Ovary (tissue), 3 donors: Measurements from ENCODE around the gene MYO9B.

Experiments used
- CTCF ChIP-seq, 3 donors: fragments of 450-650 bp in 2 of 3; fragments of 200-600 bp in 1 of 3; IDR thresholded peaks; one replicate each; pipeline versions ENCODE4 v1.5.1 to v1.8.0; 2016 to 2022; ENCODE audit warnings: antibody characterized with exemption in 3 of 3, mild to moderate bottlenecking in 1 of 3
- POLR2A ChIP-seq: fragments of 450-650 bp; IDR thresholded peaks from one replicate; pipeline ENCODE4 v1.6.1; 2017; ENCODE audit warnings: antibody characterized with exemption, mild to moderate bottlenecking, moderate library complexity
- donor health status: DM: no; HTN: no; CAD: no.

- TF ChIP-seq POLR2A (no peak), CTCF (IDR thresholded peaks at IDR 0.05) (peak in 2 of 3 donors; percentile 57 to 63)
Measured at GRCh38 chr19:17235300-17235970, 159.9 kb downstream of the MYO9B start.
